ENCODE measurements around the gene YY1.
A peak's percentile ranks its signal among the peaks of the same experiment; 100 is the strongest.
"Not testable (repeated sequence)": the region's sequence is repeated elsewhere in the genome, so short reads cannot be mapped to it uniquely, and the experiment has no call there.

YY1 gene

GRCh38 chr14:100236271-100236818, 2.6 kb upstream of the YY1 start:
- 97% methylated on average over 12 of the region's 12 CpGs for WGBS
- peak overlapping the region in 1 of 2 experiments; percentile 91 for H3K4me3 ChIP-seq (ENCODE audit: insufficient read depth in 1 of 2, low read depth in 1 of 2, low read length in 2 of 2)
- H2AFZ ChIP-seq (ENCODE audit: low read depth, low read length); H3K14ac ChIP-seq (ENCODE audit: low read length in 2 of 2); H2BK120ac ChIP-seq (ENCODE audit: low read depth, low read length); H3K4ac ChIP-seq (ENCODE audit: low read depth in 1 of 2, low read length in 2 of 2); H3K27ac ChIP-seq (ENCODE audit: low read length, poor library complexity, severe bottlenecking); H3K79me1 ChIP-seq (replicated peaks; ENCODE audit: low read length, poor library complexity, severe bottlenecking); H2BK5ac ChIP-seq (ENCODE audit: low read depth, low read length, poor library complexity, severe bottlenecking); H3K4me1 ChIP-seq (ENCODE audit: control insufficient read depth, insufficient read depth, low read depth, low read length); H2AK5ac ChIP-seq (ENCODE audit: low read length, severe bottlenecking); H3K23ac ChIP-seq (ENCODE audit: low read length in 2 of 2); H2BK15ac ChIP-seq (ENCODE audit: low read depth, poor library complexity, severe bottlenecking); DNase-seq; H4K8ac ChIP-seq (ENCODE audit: low read length); H3K9me3 ChIP-seq (ENCODE audit: control insufficient read depth, low read length); H2BK12ac ChIP-seq (ENCODE audit: low read length in 2 of 2); H3K18ac ChIP-seq (ENCODE audit: low read depth in 1 of 2, low read length in 2 of 2); H3K27me3 ChIP-seq (ENCODE audit: control insufficient read depth in 1 of 2, insufficient read depth in 1 of 2, low read length in 2 of 2); H4K91ac ChIP-seq (ENCODE audit: low read length): not testable (repeated sequence)
- H3K36me3 ChIP-seq (ENCODE audit: control insufficient read depth in 1 of 2, insufficient read depth in 2 of 2, low read depth in 1 of 2, low read length in 2 of 2) = peaks cover 4 to 13% of the 10 kb centered on the region in 2 experiments
- H3K9ac ChIP-seq (ENCODE audit: low read length) = peak overlapping the region; percentile 93
- H3K4me2 ChIP-seq (ENCODE audit: low read length, poor library complexity, severe bottlenecking) = peak overlapping the region; percentile 4

GRCh38 chr14:100236881-100237280, 2.1 kb upstream of the YY1 start:
- H3K36me3 ChIP-seq (ENCODE audit: control insufficient read depth in 1 of 2, insufficient read depth in 2 of 2, low read depth in 1 of 2, low read length in 2 of 2) = peaks cover 4 to 13% of the 10 kb centered on the region in 2 experiments

GRCh38 chr14:100237735-100238418, 1.1 kb upstream of the YY1 start:
- peak overlapping the region; percentile 49 for H2AK5ac ChIP-seq (ENCODE audit: low read length, severe bottlenecking)
- WGBS = under 1% methylated on average over 46 of the region's 64 CpGs

More at GRCh38 chr14:100236881-100237280, 2.1 kb upstream of the YY1 start:
- Histone ChIP-seq H3K27ac (ENCODE audit: low read length, poor library complexity, severe bottlenecking) (no peak overlapping the region), H4K91ac (ENCODE audit: low read length) (no peak overlapping the region), H3K4me2 (ENCODE audit: low read length, poor library complexity, severe bottlenecking) (peak overlapping the region; percentile 88), H3K9ac (ENCODE audit: low read length) (peak overlapping the region; percentile 93), H3K27me3 (ENCODE audit: control insufficient read depth in 1 of 2, insufficient read depth in 1 of 2, low read length in 2 of 2) (no peaks in the 10 kb centered on the region), H2AK5ac (ENCODE audit: low read length, severe bottlenecking) (no peak overlapping the region), H2BK5ac (ENCODE audit: low read depth, low read length, poor library complexity, severe bottlenecking) (no peak overlapping the region), H4K8ac (ENCODE audit: low read length) (no peak overlapping the region), H2BK12ac (ENCODE audit: low read length in 2 of 2) (no peak overlapping the region), H3K4me3 (ENCODE audit: insufficient read depth in 1 of 2, low read depth in 1 of 2, low read length in 2 of 2) (peak overlapping the region in 1 of 2 experiments; percentile 91), H3K18ac (ENCODE audit: low read depth in 1 of 2, low read length in 2 of 2) (no peak overlapping the region), H2BK120ac (ENCODE audit: low read depth, low read length) (no peak overlapping the region), H3K79me1 (replicated peaks; ENCODE audit: low read length, poor library complexity, severe bottlenecking) (no peaks in the 10 kb centered on the region), H3K9me3 (ENCODE audit: control insufficient read depth, low read length) (no peaks in the 10 kb centered on the region), H3K4ac (ENCODE audit: low read depth in 1 of 2, low read length in 2 of 2) (no peak overlapping the region), H3K23ac (ENCODE audit: low read length in 2 of 2) (no peak overlapping the region), H2BK15ac (ENCODE audit: low read depth, poor library complexity, severe bottlenecking) (no peak overlapping the region), H2AFZ (ENCODE audit: low read depth, low read length) (no peak overlapping the region), H3K4me1 (ENCODE audit: control insufficient read depth, insufficient read depth, low read depth, low read length) (peaks cover 6% of the 10 kb centered on the region), H3K14ac (ENCODE audit: low read length in 2 of 2) (no peak overlapping the region)
- DNase-seq = no peak

GRCh38 chr14:100239211-100239839, 381 bp downstream of the YY1 start:
- Histone ChIP-seq H4K91ac (ENCODE audit: low read length) (peak overlapping the region; percentile 99), H3K18ac (ENCODE audit: low read depth in 1 of 2, low read length in 2 of 2) (peak overlapping the region; percentile 96 to 99), H3K79me1 (replicated peaks; ENCODE audit: low read length, poor library complexity, severe bottlenecking) (no peaks in the 10 kb centered on the region), H3K27ac (ENCODE audit: low read length, poor library complexity, severe bottlenecking) (peak overlapping the region; percentile 83), H2BK120ac (ENCODE audit: low read depth, low read length) (peak overlapping the region; percentile 54), H2BK12ac (ENCODE audit: low read length in 2 of 2) (peak overlapping the region; percentile 5 to 92), H3K9ac (ENCODE audit: low read length) (peak overlapping the region; percentile 90), H4K8ac (ENCODE audit: low read length) (peak overlapping the region; percentile 70), H2AFZ (ENCODE audit: low read depth, low read length) (peak overlapping the region; percentile 76), H3K4ac (ENCODE audit: low read depth in 1 of 2, low read length in 2 of 2) (peak overlapping the region; percentile 95 to 100), H2AK5ac (ENCODE audit: low read length, severe bottlenecking) (peak overlapping the region; percentile 22), H3K14ac (ENCODE audit: low read length in 2 of 2) (peak overlapping the region in 1 of 2 experiments; percentile 98), H3K4me2 (ENCODE audit: low read length, poor library complexity, severe bottlenecking) (peak overlapping the region; percentile 57), H3K27me3 (ENCODE audit: control insufficient read depth in 1 of 2, insufficient read depth in 1 of 2, low read length in 2 of 2) (no peaks in the 10 kb centered on the region), H2BK5ac (ENCODE audit: low read depth, low read length, poor library complexity, severe bottlenecking) (peak overlapping the region; percentile 48), H3K4me3 (ENCODE audit: insufficient read depth in 1 of 2, low read depth in 1 of 2, low read length in 2 of 2) (peak overlapping the region; percentile 91 to 100), H3K4me1 (ENCODE audit: control insufficient read depth, insufficient read depth, low read depth, low read length) (peaks cover 7% of the 10 kb centered on the region), H3K36me3 (ENCODE audit: control insufficient read depth in 1 of 2, insufficient read depth in 2 of 2, low read depth in 1 of 2, low read length in 2 of 2) (peaks cover 0 to 8% of the 10 kb centered on the region in 2 experiments), H2BK15ac (ENCODE audit: low read depth, poor library complexity, severe bottlenecking) (peak overlapping the region; percentile 82), H3K23ac (ENCODE audit: low read length in 2 of 2) (peak overlapping the region; percentile 37 to 100), H3K9me3 (ENCODE audit: control insufficient read depth, low read length) (no peaks in the 10 kb centered on the region)
- WGBS = under 1% methylated on average over 68 of the region's 93 CpGs
- DNase-seq = no peak

More at GRCh38 chr14:100237735-100238418, 1.1 kb upstream of the YY1 start:
- peaks cover 0 to 11% of the 10 kb centered on the region in 2 experiments for H3K36me3 ChIP-seq (ENCODE audit: control insufficient read depth in 1 of 2, insufficient read depth in 2 of 2, low read depth in 1 of 2, low read length in 2 of 2)
- H3K27me3 ChIP-seq (ENCODE audit: control insufficient read depth in 1 of 2, insufficient read depth in 1 of 2, low read length in 2 of 2) = no peaks in the 10 kb centered on the region
- H3K18ac ChIP-seq (ENCODE audit: low read depth in 1 of 2, low read length in 2 of 2) = peak overlapping the region; percentile 99
- H3K4me1 ChIP-seq (ENCODE audit: control insufficient read depth, insufficient read depth, low read depth, low read length) = peaks cover 7% of the 10 kb centered on the region
- peak overlapping the region; percentile 81 to 97 for H3K4ac ChIP-seq (ENCODE audit: low read depth in 1 of 2, low read length in 2 of 2)
- H2BK5ac ChIP-seq (ENCODE audit: low read depth, low read length, poor library complexity, severe bottlenecking) = peak overlapping the region; percentile 93
- no peak overlapping the region for H2BK12ac ChIP-seq (ENCODE audit: low read length in 2 of 2)
- H3K9me3 ChIP-seq (ENCODE audit: control insufficient read depth, low read length) = no peaks in the 10 kb centered on the region
- peak overlapping the region; percentile 98 for H4K91ac ChIP-seq (ENCODE audit: low read length)
- H3K4me3 ChIP-seq (ENCODE audit: insufficient read depth in 1 of 2, low read depth in 1 of 2, low read length in 2 of 2) = peak overlapping the region; percentile 91 to 99
- peak overlapping the region; percentile 69 for H2BK15ac ChIP-seq (ENCODE audit: low read depth, poor library complexity, severe bottlenecking)
- H2AFZ ChIP-seq (ENCODE audit: low read depth, low read length) = peak overlapping the region; percentile 87
- H3K4me2 ChIP-seq (ENCODE audit: low read length, poor library complexity, severe bottlenecking) = peak overlapping the region; percentile 88
- H2BK120ac ChIP-seq (ENCODE audit: low read depth, low read length) = peak overlapping the region; percentile 99
- H3K79me1 ChIP-seq (replicated peaks; ENCODE audit: low read length, poor library complexity, severe bottlenecking) = no peaks in the 10 kb centered on the region
- H4K8ac ChIP-seq (ENCODE audit: low read length) = peak overlapping the region; percentile 91
- H3K14ac ChIP-seq (ENCODE audit: low read length in 2 of 2) = peak overlapping the region; percentile 74 to 97
- peak; percentile 38 for DNase-seq
- H3K9ac ChIP-seq (ENCODE audit: low read length) = peak overlapping the region; percentile 93
- peak overlapping the region; percentile 72 to 79 for H3K23ac ChIP-seq (ENCODE audit: low read length in 2 of 2)
- peak overlapping the region; percentile 87 for H3K27ac ChIP-seq (ENCODE audit: low read length, poor library complexity, severe bottlenecking)

All from mesenchymal stem cell (in vitro differentiated cells and primary cell).